SK-N-SH (cell line): ENCODE data around the gene NTM. TPM values are rescaled to one million over a fixed set of nuclear protein-coding genes. Genes with fewer than 3 reads are reported as not detected.

Source experiments
- CTCF ChIA-PET: fragments of 300-600, 350-600 bp; formaldehyde crosslinking; extraction: SDS; loops from one replicate; lab custom pipeline; 2021; lab: Yijun Ruan, JAX
- POLR2A ChIA-PET: fragments of 350-600 bp; sonication (Branson Sonifier 250); formaldehyde crosslinking; extraction: SDS; loops from one replicate; lab custom pipeline; 2020; ENCODE audit warnings: antibody characterized with exemption, inconsistent platforms; lab: Yijun Ruan, JAX
- DNase-seq: peaks from one replicate; pipeline ENCODE4 v3.0.0; 2012
- H2AFZ ChIP-seq: fragments of 200-600 bp; sonication (generic); 2 replicates; pipeline ENCODE4 v1.8.1; 2016; ENCODE audit warnings: antibody characterized with exemption, mild to moderate bottlenecking, low read depth
- H3F3A ChIP-seq: fragments of 200-600 bp; sonication (generic); replicated peaks from 2 replicates; pipeline ENCODE3; 2016; ENCODE audit warnings: antibody characterized with exemption, mild to moderate bottlenecking; ENCODE audit not compliant: insufficient read depth
- H3K27ac ChIP-seq, 2 experiments: fragments of 200-500 bp in 1 of 2; fragments of 200-600 bp in 1 of 2; sonication (Bioruptor generic) in 1 of 2; sonication (generic), shearing (Covaris generic) in 1 of 2; 2 replicates each; pipeline versions ENCODE4 v1.5.1 to v1.6.1; 2014 to 2016; ENCODE audit warnings: low read depth in 2 of 2, inconsistent platforms in 1 of 2, low read length in 1 of 2, mild to moderate bottlenecking in 1 of 2, mixed read lengths in 1 of 2
- H3K27me3 ChIP-seq: fragments of 200-600 bp; sonication (generic), shearing (Covaris generic); 2 replicates; pipeline ENCODE4 v1.6.1; 2016; ENCODE audit warnings: mixed run types; ENCODE audit not compliant: insufficient read depth
- H3K36me3 ChIP-seq, 2 experiments: fragments of 200-500 bp in 1 of 2; fragments of 200-600 bp in 1 of 2; sonication (Bioruptor generic) in 1 of 2; sonication (generic) in 1 of 2; replicated peaks in 1 of 2; 2 replicates each; pipeline versions ENCODE3 to v1.5.1; 2014 to 2016; ENCODE audit warnings: low read length in 1 of 2, mild to moderate bottlenecking in 1 of 2; ENCODE audit not compliant: insufficient read depth in 2 of 2, control insufficient read depth in 1 of 2
- H3K4me1 ChIP-seq, 2 experiments: fragments of 200-500 bp in 1 of 2; fragments of 200-600 bp in 1 of 2; sonication (Bioruptor generic) in 1 of 2; sonication (generic), shearing (Covaris generic) in 1 of 2; 2 replicates each; pipeline versions ENCODE4 v1.5.1 to v1.6.1; 2014 to 2016; ENCODE audit warnings: low read depth in 1 of 2, low read length in 1 of 2, mixed run types in 1 of 2; ENCODE audit not compliant: insufficient read depth in 2 of 2, control insufficient read depth in 1 of 2
- H3K4me2 ChIP-seq: fragments of 200-600 bp; sonication (generic), shearing (Covaris generic); 2 replicates; pipeline ENCODE4 v1.6.1; 2017; ENCODE audit warnings: mixed run types
- H3K4me3 ChIP-seq, 2 experiments: fragments of 200-500 bp in 1 of 2; fragments of 200-600 bp in 1 of 2; sonication (Bioruptor generic) in 1 of 2; sonication (generic), shearing (Covaris generic) in 1 of 2; 2 replicates each; pipeline versions ENCODE4 v1.5.1 to v1.8.1; 2014 to 2016; ENCODE audit warnings: low read depth in 2 of 2, inconsistent platforms in 1 of 2, low read length in 1 of 2, mild to moderate bottlenecking in 1 of 2, mixed read lengths in 1 of 2, moderate library complexity in 1 of 2
- H3K79me2 ChIP-seq: fragments of 200-600 bp; sonication (generic); 2 replicates; pipeline ENCODE4 v1.8.1; 2017; ENCODE audit warnings: mild to moderate bottlenecking; ENCODE audit not compliant: insufficient read depth
- H3K9ac ChIP-seq: fragments of 200-600 bp; sonication (generic); 2 replicates; pipeline ENCODE4 v1.6.1; 2017; ENCODE audit warnings: mixed run types
- H3K9me2 ChIP-seq: fragments of 200-600 bp; sonication (generic); 2 replicates; pipeline ENCODE4 v1.6.1; 2017; ENCODE audit warnings: mixed run types
- H3K9me3 ChIP-seq: fragments of 200-600 bp; sonication (generic); 2 replicates; pipeline ENCODE4 v1.6.1; 2017; ENCODE audit warnings: mixed run types, mild to moderate bottlenecking, moderate library complexity
- H4K20me1 ChIP-seq: fragments of 200-600 bp; sonication (generic); 2 replicates; pipeline ENCODE4 v1.6.1; 2017; ENCODE audit warnings: mild to moderate bottlenecking, mixed run types; ENCODE audit not compliant: insufficient read depth
- CHD2 ChIP-seq: fragments of 150-350 bp; IDR thresholded peaks from 2 replicates; pipeline ENCODE4 v1.6.1; 2018; ENCODE audit warnings: low read length; ENCODE audit not compliant: partially characterized antibody
- ELF1 ChIP-seq: IDR thresholded peaks from 2 replicates; pipeline ENCODE4 v1.4.0; 2012
- FOXM1 ChIP-seq: IDR thresholded peaks from 2 replicates; pipeline ENCODE4 v1.4.0; 2012; ENCODE audit warnings: low read depth, mild to moderate bottlenecking
- GABPA ChIP-seq: IDR thresholded peaks from 2 replicates; pipeline ENCODE4 v1.4.0; 2012; ENCODE audit warnings: low read depth, mild to moderate bottlenecking
- MEF2A ChIP-seq: IDR thresholded peaks from 2 replicates; pipeline ENCODE4 v1.4.0; 2012; ENCODE audit warnings: low read depth, borderline replicate concordance
- NFIC ChIP-seq: IDR thresholded peaks from 2 replicates; pipeline ENCODE4 v1.4.0; 2012; ENCODE audit warnings: borderline replicate concordance
- POLR2AphosphoS5 ChIP-seq: IDR thresholded peaks from 2 replicates; pipeline ENCODE4 v1.6.1; 2012; ENCODE audit warnings: low read depth, low read length
- RFX5 ChIP-seq: IDR thresholded peaks from 2 replicates; pipeline ENCODE4 v1.6.1; 2012; ENCODE audit warnings: mild to moderate bottlenecking, improper control_type of control experiment, low read length
- TCF12 ChIP-seq: IDR thresholded peaks from 2 replicates; pipeline ENCODE4 v1.4.0; 2012
- WGBS: methylation state at CpG from one replicate; pipeline ENCODE4 v1.1.6; 2017; ENCODE audit warnings: low lambda C conversion rate; 5-methylcytosine and 5-hydroxymethylcytosine counted together
- polyA plus RNA-seq, 3 experiments: library from polyadenylated mRNA; depleted of rRNA; stranded (reverse); fragments of >200 nt; gene quantifications; 2 replicates each; pipeline ENCODE4 v1.2.3, GENCODE V29; 2012
- TF ChIP-seq, protein P1 (sequence below): IDR thresholded peaks from 2 replicates; pipeline ENCODE4 v1.4.0; 2012; ENCODE audit warnings: low read depth, borderline replicate concordance
- TF ChIP-seq, protein P2 (sequence below): IDR thresholded peaks from 2 replicates; pipeline ENCODE4 v1.6.1; 2012; ENCODE audit warnings: mild to moderate bottlenecking, low read depth, low read length, moderate library complexity
- TF ChIP-seq, protein P3 (sequence below): fragments of 150-350 bp; IDR thresholded peaks from 2 replicates; pipeline ENCODE4 v1.6.1; 2017; ENCODE audit warnings: antibody characterized with exemption, low read length, low read depth, borderline replicate concordance

NTM gene
- polyA plus RNA-seq, 1 of the 3 experiments (the other 2 are of a cell fraction): 20.0 TPM

GRCh38 chr11:132200353-132200936 is 830.0 kb downstream of the NTM start (continued):
- no peak for TF ChIP-seq CHD2
- TF ChIP-seq RFX5: no peak
- no peak for TF ChIP-seq GABPA
- TF ChIP-seq, protein P1, sequence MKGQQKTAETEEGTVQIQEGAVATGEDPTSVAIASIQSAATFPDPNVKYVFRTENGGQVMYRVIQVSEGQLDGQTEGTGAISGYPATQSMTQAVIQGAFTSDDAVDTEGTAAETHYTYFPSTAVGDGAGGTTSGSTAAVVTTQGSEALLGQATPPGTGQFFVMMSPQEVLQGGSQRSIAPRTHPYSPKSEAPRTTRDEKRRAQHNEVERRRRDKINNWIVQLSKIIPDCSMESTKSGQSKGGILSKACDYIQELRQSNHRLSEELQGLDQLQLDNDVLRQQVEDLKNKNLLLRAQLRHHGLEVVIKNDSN: no peak
- TF ChIP-seq, protein P2, sequence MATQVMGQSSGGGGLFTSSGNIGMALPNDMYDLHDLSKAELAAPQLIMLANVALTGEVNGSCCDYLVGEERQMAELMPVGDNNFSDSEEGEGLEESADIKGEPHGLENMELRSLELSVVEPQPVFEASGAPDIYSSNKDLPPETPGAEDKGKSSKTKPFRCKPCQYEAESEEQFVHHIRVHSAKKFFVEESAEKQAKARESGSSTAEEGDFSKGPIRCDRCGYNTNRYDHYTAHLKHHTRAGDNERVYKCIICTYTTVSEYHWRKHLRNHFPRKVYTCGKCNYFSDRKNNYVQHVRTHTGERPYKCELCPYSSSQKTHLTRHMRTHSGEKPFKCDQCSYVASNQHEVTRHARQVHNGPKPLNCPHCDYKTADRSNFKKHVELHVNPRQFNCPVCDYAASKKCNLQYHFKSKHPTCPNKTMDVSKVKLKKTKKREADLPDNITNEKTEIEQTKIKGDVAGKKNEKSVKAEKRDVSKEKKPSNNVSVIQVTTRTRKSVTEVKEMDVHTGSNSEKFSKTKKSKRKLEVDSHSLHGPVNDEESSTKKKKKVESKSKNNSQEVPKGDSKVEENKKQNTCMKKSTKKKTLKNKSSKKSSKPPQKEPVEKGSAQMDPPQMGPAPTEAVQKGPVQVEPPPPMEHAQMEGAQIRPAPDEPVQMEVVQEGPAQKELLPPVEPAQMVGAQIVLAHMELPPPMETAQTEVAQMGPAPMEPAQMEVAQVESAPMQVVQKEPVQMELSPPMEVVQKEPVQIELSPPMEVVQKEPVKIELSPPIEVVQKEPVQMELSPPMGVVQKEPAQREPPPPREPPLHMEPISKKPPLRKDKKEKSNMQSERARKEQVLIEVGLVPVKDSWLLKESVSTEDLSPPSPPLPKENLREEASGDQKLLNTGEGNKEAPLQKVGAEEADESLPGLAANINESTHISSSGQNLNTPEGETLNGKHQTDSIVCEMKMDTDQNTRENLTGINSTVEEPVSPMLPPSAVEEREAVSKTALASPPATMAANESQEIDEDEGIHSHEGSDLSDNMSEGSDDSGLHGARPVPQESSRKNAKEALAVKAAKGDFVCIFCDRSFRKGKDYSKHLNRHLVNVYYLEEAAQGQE: no peak
- TF ChIP-seq POLR2AphosphoS5: no peak

GRCh38 chr11:132202621-132203020 is 832.2 kb downstream of the NTM start:
- no peak for DNase-seq
- H4K20me1 ChIP-seq: no peaks in the 10 kb centered on the region
- H3F3A ChIP-seq: no peaks in the 10 kb centered on the region
- H3K27me3 ChIP-seq: no peaks in the 10 kb centered on the region
- no peaks in the 10 kb centered on the region for H3K4me1 ChIP-seq
- H3K4me3 ChIP-seq: no peak overlapping the region
- CTCF ChIA-PET: no interaction called here
- no peaks in the 10 kb centered on the region for H3K9me3 ChIP-seq
- TF ChIP-seq ELF1 (no peak), MEF2A (no peak), TCF12 (no peak), FOXM1 (no peak)
- TF ChIP-seq, protein P3, sequence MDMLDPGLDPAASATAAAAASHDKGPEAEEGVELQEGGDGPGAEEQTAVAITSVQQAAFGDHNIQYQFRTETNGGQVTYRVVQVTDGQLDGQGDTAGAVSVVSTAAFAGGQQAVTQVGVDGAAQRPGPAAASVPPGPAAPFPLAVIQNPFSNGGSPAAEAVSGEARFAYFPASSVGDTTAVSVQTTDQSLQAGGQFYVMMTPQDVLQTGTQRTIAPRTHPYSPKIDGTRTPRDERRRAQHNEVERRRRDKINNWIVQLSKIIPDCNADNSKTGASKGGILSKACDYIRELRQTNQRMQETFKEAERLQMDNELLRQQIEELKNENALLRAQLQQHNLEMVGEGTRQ: no peak
- H2AFZ ChIP-seq: no peak overlapping the region
- H3K4me2 ChIP-seq: no peak overlapping the region
- no peak overlapping the region for H3K9ac ChIP-seq
- H3K36me3 ChIP-seq: no peaks in the 10 kb centered on the region
- POLR2A ChIA-PET: no interaction called here
- 60% methylated on average over 3 of the region's 3 CpGs for WGBS
- no peak overlapping the region for H3K27ac ChIP-seq
- no peaks in the 10 kb centered on the region for H3K9me2 ChIP-seq
- H3K79me2 ChIP-seq: no peaks in the 10 kb centered on the region

GRCh38 chr11:132205006-132205405 is 834.6 kb downstream of the NTM start:
- no peaks in the 10 kb centered on the region for H3K9me3 ChIP-seq
- H3K27ac ChIP-seq: no peak overlapping the region
- no peak for TF ChIP-seq NFIC
- TF ChIP-seq, all 33 proteins: peak for 0
- H3K79me2 ChIP-seq: no peaks in the 10 kb centered on the region
- H3F3A ChIP-seq: no peaks in the 10 kb centered on the region
- no peaks in the 10 kb centered on the region for H4K20me1 ChIP-seq
- H2AFZ ChIP-seq: no peak overlapping the region
- no peaks in the 10 kb centered on the region for H3K4me1 ChIP-seq
- H3K4me3 ChIP-seq: no peak overlapping the region
- no peaks in the 10 kb centered on the region for H3K27me3 ChIP-seq
- CTCF ChIA-PET: no interaction called here
- no peak for DNase-seq
- no peak overlapping the region for H3K4me2 ChIP-seq
- 80% methylated on average over 4 of the region's 4 CpGs for WGBS
- no peak overlapping the region for H3K9ac ChIP-seq
- no peaks in the 10 kb centered on the region for H3K36me3 ChIP-seq
- POLR2A ChIA-PET: no interaction called here
- H3K9me2 ChIP-seq: no peaks in the 10 kb centered on the region
